Measurements from ENCODE around the gene CEP44. TPM values are rescaled to one million over a fixed set of nuclear protein-coding genes. Genes with fewer than 3 reads are reported as not detected.

The CEP44 gene, protein sequence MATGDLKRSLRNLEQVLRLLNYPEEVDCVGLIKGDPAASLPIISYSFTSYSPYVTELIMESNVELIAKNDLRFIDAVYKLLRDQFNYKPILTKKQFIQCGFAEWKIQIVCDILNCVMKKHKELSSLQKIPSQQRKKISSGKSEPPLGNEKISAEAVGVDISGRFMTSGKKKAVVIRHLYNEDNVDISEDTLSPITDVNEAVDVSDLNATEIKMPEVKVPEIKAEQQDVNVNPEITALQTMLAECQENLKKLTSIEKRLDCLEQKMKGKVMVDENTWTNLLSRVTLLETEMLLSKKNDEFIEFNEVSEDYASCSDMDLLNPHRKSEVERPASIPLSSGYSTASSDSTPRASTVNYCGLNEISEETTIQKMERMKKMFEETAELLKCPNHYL
- 10 to 100 TPM in 3 of 4 donors, 1 to 10 TPM in 1; 5.9 to 43.4 (median 22.2) TPM for total RNA-seq

DNA sequence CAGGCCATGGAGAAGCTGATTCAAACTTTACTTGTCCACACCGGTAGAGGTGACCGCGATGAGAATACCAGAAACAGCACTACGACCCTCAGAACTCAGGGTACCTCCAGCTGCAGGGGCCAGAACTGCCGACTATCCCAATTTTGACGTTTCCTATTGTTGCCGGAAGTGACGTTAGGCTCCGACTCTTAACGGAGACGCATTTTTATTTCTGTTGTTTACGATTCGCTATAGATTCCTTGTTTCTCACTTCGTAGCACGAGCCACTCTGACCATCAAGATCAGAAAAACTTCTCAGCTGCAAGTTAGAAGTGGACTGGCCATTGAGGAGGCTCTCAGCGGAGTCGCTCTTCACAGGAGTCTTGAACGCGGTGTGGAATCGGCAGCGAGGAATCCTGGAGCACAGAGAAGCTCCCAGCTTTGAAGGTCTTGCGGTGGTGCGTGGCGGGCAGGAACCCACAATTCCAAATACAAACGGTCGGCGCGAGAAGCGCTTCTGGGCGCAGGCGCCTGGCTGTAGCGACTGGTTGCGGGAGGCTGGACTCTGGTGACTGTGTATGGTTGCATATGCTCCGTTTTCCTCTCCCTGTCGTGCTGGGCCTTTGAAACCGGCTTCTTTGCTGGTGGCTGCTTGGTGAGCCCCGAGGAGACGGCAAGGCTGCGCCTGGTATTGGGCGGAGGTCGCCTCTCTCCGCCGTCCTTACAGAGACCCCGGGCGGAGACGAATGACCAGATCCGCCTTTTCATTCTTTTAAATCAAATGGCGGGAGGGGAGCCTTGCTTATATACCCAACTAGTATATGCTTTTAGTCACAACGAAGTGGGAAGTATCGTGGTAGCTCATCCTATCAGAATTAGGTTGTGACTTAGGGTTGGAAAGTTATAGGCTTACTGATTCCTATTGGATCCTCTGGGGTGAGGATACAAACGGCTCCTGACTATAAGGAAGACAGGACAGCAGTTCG lies at the start of gene CEP44, which contains the start of gene FBXO8:
Gene CEP44 (plus strand): TSS at position 405 of the 965 bp plus-strand sequence. CDS start 15,211 bp downstream, outside the sequence.
Gene FBXO8 (minus strand): TSS at position 161 of the 965 bp plus-strand sequence. CDS start 20,575 bp downstream, outside the sequence.
- peak; percentile 61 to 66 for DNase-seq
- Histone ChIP-seq H3K9me3 (no peaks in the 10 kb centered on the region), H3K27me3 (no peaks in the 10 kb centered on the region), H3K36me3 (no peaks in the 10 kb centered on the region), H3K4me3 (peak within 1 kb of the TSS; percentile 76 to 93), H3K4me1 (peaks cover 0 to 13% of the 10 kb centered on the region in 2 donors), H3K27ac (peak within 1 kb of the TSS; percentile 93 to 99)
- TF ChIP-seq CTCF (IDR thresholded peaks at IDR 0.05): no peak
- intact Hi-C loops (cut with DNase I; ENCODE audit: low total_unique reads): no loop called here

DNA sequence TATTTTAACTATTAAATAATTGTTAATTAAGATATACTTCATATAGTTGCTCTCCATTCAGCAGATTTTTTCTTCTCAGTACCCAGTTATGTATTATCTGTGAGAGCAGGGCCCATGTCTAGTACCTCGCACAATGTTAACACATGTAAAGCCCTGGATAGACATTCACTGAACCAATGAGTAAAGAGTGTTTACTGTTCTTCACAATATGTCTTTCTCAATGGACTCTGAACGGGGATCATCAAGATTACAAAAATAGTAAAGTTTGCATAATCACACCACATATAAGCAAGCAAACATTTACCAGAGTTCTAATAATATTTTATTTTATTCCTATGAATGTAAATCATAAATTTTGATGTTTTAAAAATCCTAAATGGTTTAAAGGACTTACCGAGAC lies 47.4 kb upstream of the CEP44 start:
- Histone ChIP-seq H3K4me1 (no peaks in the 10 kb centered on the region), H3K4me3 (no peak overlapping the region), H3K27ac (no peak overlapping the region), H3K36me3 (peaks cover 0 to 3% of the 10 kb centered on the region in 2 donors), H3K27me3 (no peaks in the 10 kb centered on the region), H3K9me3 (no peaks in the 10 kb centered on the region)
- TF ChIP-seq POLR2A (IDR thresholded peaks at IDR 0.05): no peak
- TF ChIP-seq CTCF (IDR thresholded peaks at IDR 0.05): no peak
- intact Hi-C loops (cut with DNase I; ENCODE audit: low total_unique reads): no loop called here
- DNase-seq: no peak

DNA sequence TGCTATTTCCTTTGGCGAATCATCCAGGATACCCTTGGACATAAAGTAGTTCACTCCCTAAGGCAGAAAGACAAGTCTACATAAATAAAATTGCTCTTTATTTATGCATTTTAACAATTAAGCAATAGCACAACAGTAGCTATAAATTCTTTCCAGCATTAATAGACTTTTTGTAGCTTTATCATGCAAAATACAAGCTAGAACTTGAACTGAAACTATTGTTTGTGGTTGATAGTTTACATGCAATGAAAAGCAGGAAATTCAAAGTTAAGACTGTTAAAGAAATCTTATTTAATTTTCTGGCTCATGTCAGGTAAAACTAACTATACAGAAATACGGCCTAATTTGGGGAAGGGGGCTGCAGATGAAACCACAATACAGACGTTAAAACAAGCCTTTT lies 42.5 kb upstream of the CEP44 start:
- Histone ChIP-seq H3K4me3 (no peak overlapping the region), H3K36me3 (peaks cover 0 to 3% of the 10 kb centered on the region in 2 donors), H3K27me3 (no peaks in the 10 kb centered on the region), H3K27ac (no peak overlapping the region), H3K4me1 (no peaks in the 10 kb centered on the region), H3K9me3 (no peaks in the 10 kb centered on the region)
- no peak for DNase-seq
- intact Hi-C loops (cut with DNase I; ENCODE audit: low total_unique reads): no loop called here
- TF ChIP-seq CTCF (IDR thresholded peaks at IDR 0.05) (no peak), POLR2A (IDR thresholded peaks at IDR 0.05) (no peak)

GRCh38 chr4:174244441-174244840 lies 39.3 kb upstream of the CEP44 start:
- no peaks in the 10 kb centered on the region for H3K9me3 ChIP-seq
- no peak overlapping the region for H3K27ac ChIP-seq
- intact Hi-C loops (cut with DNase I; ENCODE audit: low total_unique reads): no loop called here
- TF ChIP-seq CTCF (IDR thresholded peaks at IDR 0.05): no peak
- no peak for TF ChIP-seq POLR2A (IDR thresholded peaks at IDR 0.05)
- no peak for DNase-seq
- H3K36me3 ChIP-seq: no peaks in the 10 kb centered on the region
- no peaks in the 10 kb centered on the region for H3K27me3 ChIP-seq
- no peaks in the 10 kb centered on the region for H3K4me1 ChIP-seq
- H3K4me3 ChIP-seq: no peak overlapping the region

Measured in uterus (tissue), 4 donors.